ENCODE results near the gene EXOC4. TPM values are rescaled to one million over a fixed set of nuclear protein-coding genes. Genes with fewer than 3 reads are reported as not detected.

Gene EXOC4
- polyA plus RNA-seq, 1 experiment: 45.9 TPM

DNA sequence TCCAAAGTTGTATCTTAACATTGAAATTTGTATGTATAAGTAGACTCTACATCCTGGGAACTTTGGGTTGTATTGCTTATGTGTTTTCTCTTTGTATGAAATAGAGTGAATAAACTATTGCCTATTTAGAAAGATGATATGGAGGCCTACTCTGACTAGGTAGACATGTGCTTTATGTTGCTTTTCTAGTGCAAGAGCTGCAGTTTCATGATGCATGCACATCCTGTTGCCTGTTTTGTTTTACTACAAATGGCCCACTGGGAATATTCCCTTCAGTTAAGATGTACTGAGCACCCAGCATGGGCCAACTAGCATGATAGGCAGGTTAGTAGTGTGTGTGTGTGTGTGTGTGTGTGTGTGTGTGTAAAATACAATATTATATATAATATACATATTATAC lies 592.1 kb downstream of the EXOC4 start:
- H3K27me3 ChIP-seq (ENCODE audit: control insufficient read depth, insufficient read depth, low read length): no peaks in the 10 kb centered on the region
- H3K4me3 ChIP-seq (ENCODE audit: low read depth, low read length): no peak overlapping the region
- H3K36me3 ChIP-seq (ENCODE audit: control insufficient read depth, insufficient read depth, low read length): no peaks in the 10 kb centered on the region
- DNase-seq (ENCODE audit: low read depth): no peak
- POLR2A ChIA-PET: no interaction called here
- TF ChIP-seq, protein P1, sequence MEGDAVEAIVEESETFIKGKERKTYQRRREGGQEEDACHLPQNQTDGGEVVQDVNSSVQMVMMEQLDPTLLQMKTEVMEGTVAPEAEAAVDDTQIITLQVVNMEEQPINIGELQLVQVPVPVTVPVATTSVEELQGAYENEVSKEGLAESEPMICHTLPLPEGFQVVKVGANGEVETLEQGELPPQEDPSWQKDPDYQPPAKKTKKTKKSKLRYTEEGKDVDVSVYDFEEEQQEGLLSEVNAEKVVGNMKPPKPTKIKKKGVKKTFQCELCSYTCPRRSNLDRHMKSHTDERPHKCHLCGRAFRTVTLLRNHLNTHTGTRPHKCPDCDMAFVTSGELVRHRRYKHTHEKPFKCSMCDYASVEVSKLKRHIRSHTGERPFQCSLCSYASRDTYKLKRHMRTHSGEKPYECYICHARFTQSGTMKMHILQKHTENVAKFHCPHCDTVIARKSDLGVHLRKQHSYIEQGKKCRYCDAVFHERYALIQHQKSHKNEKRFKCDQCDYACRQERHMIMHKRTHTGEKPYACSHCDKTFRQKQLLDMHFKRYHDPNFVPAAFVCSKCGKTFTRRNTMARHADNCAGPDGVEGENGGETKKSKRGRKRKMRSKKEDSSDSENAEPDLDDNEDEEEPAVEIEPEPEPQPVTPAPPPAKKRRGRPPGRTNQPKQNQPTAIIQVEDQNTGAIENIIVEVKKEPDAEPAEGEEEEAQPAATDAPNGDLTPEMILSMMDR (IDR thresholded peaks at IDR 0.05; ENCODE audit: insufficient read depth, low read depth, low read length): no peak
- CTCF ChIA-PET: interaction anchor here (1.0 to 1.4 kb wide), 2 partner anchors 8 to 15 kb away, joined by 3 read pairs; no protein-coding TSS in a partner anchor

DNA sequence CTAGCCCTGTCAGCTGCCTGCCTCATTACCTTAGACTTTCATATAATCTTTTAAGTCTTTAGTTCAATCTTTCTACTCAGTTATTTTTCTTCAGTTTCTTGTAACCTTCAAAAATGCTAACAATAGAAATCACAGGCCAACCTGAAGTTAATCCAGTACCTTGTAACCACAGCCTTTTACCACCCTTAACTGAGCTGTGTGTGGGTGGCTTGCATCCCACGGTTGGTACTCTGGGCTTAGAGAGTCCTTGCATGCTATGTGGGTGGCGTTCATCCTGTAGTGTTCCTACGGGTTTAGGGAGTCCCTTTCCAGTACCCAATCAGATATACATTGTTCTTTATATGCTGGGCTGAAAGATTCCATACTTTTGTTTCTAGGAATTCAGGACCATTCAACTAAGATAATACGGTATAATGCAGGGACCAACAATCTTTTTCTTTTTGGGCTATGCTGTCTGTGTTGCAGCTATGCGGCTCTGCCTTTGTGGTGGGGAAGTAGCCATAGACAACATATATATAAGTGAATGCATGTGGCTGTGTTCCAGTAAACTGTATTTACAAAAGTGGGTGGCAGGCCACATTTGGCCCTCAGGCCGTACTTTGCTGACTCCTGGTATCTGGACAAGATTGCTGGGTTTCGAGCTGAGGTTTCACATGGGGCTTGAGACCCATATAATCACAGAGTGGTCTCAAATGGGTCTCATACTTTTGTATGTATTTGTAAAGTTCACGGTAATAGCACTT lies 593.5 kb downstream of the EXOC4 start:
- TF ChIP-seq, protein P1 (IDR thresholded peaks at IDR 0.05; ENCODE audit: insufficient read depth, low read depth, low read length): no peak
- H3K4me3 ChIP-seq (ENCODE audit: low read depth, low read length): no peak overlapping the region
- CTCF ChIA-PET: interaction anchor here (0.5 kb wide), 1 partner anchor 8 kb away, joined by 4 read pairs; no protein-coding TSS in a partner anchor
- POLR2A ChIA-PET: no interaction called here
- DNase-seq (ENCODE audit: low read depth): no peak
- no peaks in the 10 kb centered on the region for H3K36me3 ChIP-seq (ENCODE audit: control insufficient read depth, insufficient read depth, low read length)
- no peaks in the 10 kb centered on the region for H3K27me3 ChIP-seq (ENCODE audit: control insufficient read depth, insufficient read depth, low read length)

DNA sequence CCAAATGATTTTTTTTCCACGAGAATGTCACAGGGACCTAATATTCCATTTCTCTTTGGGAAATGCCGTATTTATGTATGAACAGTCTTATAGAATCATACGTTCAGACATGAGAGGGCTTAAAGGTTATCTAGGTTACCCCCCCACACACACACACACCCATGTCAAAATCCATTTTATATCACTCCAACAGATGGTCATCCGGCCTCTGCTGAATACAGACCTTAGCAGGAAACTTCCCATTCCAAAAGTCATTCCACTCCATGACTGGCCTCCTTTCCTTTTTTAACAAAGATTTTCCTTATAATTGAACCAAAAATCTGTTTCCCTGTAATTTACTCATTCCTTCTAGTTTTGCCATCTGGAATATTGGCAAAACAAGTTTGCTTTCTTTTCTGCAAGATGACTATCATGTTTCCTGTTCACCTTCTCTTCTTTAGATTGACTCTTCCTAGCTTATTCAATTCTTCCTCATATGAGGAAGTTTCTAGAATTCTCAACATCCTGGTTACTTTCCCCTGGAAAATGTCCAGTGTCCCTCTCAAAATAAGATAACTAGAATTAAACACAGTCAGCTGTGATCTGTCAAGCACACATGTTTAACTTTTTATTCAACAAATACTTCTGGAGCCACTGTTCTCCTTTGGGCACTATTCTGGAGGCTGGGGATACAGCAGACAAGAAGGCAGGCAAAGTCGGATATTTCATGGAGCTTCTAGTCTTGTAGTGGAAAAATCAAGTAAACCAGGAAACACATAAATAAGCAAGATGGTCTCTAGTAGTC lies 597.8 kb downstream of the EXOC4 start:
- H3K27me3 ChIP-seq (ENCODE audit: control insufficient read depth, insufficient read depth, low read length): no peaks in the 10 kb centered on the region
- CTCF ChIA-PET: interaction anchor here (1.2 kb wide), 1 partner anchor 14 kb away, joined by 3 read pairs; no protein-coding TSS in a partner anchor

DNA sequence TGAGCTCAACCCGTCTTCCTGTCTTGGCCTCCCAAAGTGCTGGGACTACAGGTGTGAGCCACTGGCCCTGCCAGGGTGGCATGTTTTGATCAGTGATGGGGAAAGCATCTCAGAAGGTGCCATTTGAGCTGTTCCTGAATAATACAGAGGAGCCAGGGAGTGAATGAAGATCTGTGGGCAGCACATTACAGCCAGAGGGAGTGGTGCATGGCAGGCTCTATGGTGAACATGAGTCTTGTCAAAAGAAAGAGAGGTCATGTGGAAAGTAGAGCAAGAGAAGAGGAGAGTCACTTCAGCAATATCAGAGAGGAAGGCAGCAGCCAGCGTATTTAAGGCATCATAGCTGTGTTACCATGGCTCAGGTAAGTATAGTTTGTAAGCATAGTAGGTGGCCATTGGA lies 598.5 kb downstream of the EXOC4 start:
- H3K36me3 ChIP-seq (ENCODE audit: control insufficient read depth, insufficient read depth, low read length): no peaks in the 10 kb centered on the region
- no peaks in the 10 kb centered on the region for H3K27me3 ChIP-seq (ENCODE audit: control insufficient read depth, insufficient read depth, low read length)
- no peak overlapping the region for H3K4me3 ChIP-seq (ENCODE audit: low read depth, low read length)
- TF ChIP-seq, protein P1 (IDR thresholded peaks at IDR 0.05; ENCODE audit: insufficient read depth, low read depth, low read length): no peak
- ChIA-PET CTCF (interaction anchor here (0.6 to 1.2 kb wide), 2 partner anchors 14 to 110 kb away, joined by 3 read pairs; no protein-coding TSS in a partner anchor), POLR2A (interaction anchor here (0.7 kb wide), 1 partner anchor 91 kb away, joined by 6 read pairs; no protein-coding TSS in a partner anchor)
- DNase-seq (ENCODE audit: low read depth): no peak

More for the DNA sequence above, 597.8 kb downstream of the EXOC4 start:
- TF ChIP-seq, protein P1 (IDR thresholded peaks at IDR 0.05; ENCODE audit: insufficient read depth, low read depth, low read length): no peak
- POLR2A ChIA-PET: no interaction called here
- DNase-seq (ENCODE audit: low read depth): no peak
- no peaks in the 10 kb centered on the region for H3K36me3 ChIP-seq (ENCODE audit: control insufficient read depth, insufficient read depth, low read length)
- no peak overlapping the region for H3K4me3 ChIP-seq (ENCODE audit: low read depth, low read length)
